ENCODE results near the gene PTBP2.
"Not testable (repeated sequence)": the region's sequence is repeated elsewhere in the genome, so short reads cannot be mapped to it uniquely, and the experiment has no call there.

The PTBP2 gene

GRCh38 chr1:96792220-96792619, 70.6 kb downstream of the PTBP2 start:
- no peak for DNase-seq
- Histone ChIP-seq H3K27me3 (replicated peaks) (no peaks in the 10 kb centered on the region), H3K36me3 (replicated peaks) (no peaks in the 10 kb centered on the region), H3K4me3 (ENCODE audit: low read depth, low read length) (no peak overlapping the region), H3K27ac (no peak overlapping the region)
- TF ChIP-seq CTCF (IDR thresholded peaks at IDR 0.05; ENCODE audit: low read depth, low read length, missing control alignments) = no peak
- in situ Hi-C loops (cut with HindIII; ENCODE audit: low pct_ligation_motif_present, low sequenced_read_pairs) = no loop called here

GRCh38 chr1:96801696-96802095, 80.1 kb downstream of the PTBP2 start:
- H3K4me3 ChIP-seq (ENCODE audit: low read depth, low read length); DNase-seq; H3K27ac ChIP-seq; H3K27me3 ChIP-seq (replicated peaks); in situ Hi-C loops (cut with HindIII; ENCODE audit: low pct_ligation_motif_present, low sequenced_read_pairs); H3K36me3 ChIP-seq (replicated peaks): not testable (repeated sequence)

GRCh38 chr1:96804648-96805047, 83.1 kb downstream of the PTBP2 start:
- TF ChIP-seq CTCF (IDR thresholded peaks at IDR 0.05; ENCODE audit: low read depth, low read length, missing control alignments) = no peak
- DNase-seq = no peak
- H3K27me3 ChIP-seq (replicated peaks) = no peaks in the 10 kb centered on the region
- no peak overlapping the region for H3K27ac ChIP-seq
- in situ Hi-C loops (cut with HindIII; ENCODE audit: low pct_ligation_motif_present, low sequenced_read_pairs) = no loop called here
- H3K4me3 ChIP-seq (ENCODE audit: low read depth, low read length) = no peak overlapping the region
- H3K36me3 ChIP-seq (replicated peaks) = peaks cover 2% of the 10 kb centered on the region

GRCh38 chr1:96808191-96808590, 86.6 kb downstream of the PTBP2 start:
- Histone ChIP-seq H3K27ac (no peak overlapping the region), H3K4me3 (ENCODE audit: low read depth, low read length) (no peak overlapping the region), H3K36me3 (replicated peaks) (peaks cover 11% of the 10 kb centered on the region), H3K27me3 (replicated peaks) (no peaks in the 10 kb centered on the region)
- no peak for DNase-seq
- no peak for TF ChIP-seq CTCF (IDR thresholded peaks at IDR 0.05; ENCODE audit: low read depth, low read length, missing control alignments)
- in situ Hi-C loops (cut with HindIII; ENCODE audit: low pct_ligation_motif_present, low sequenced_read_pairs) = no loop called here

- no peak for DNase-seq
- in situ Hi-C loops (cut with HindIII; ENCODE audit: low pct_ligation_motif_present, low sequenced_read_pairs) = no loop called here
- TF ChIP-seq CTCF (IDR thresholded peaks at IDR 0.05; ENCODE audit: low read depth, low read length, missing control alignments) = no peak
- Histone ChIP-seq H3K4me3 (ENCODE audit: low read depth, low read length) (no peak overlapping the region), H3K27me3 (replicated peaks) (no peaks in the 10 kb centered on the region), H3K27ac (no peak overlapping the region), H3K36me3 (replicated peaks) (peaks cover 10% of the 10 kb centered on the region)
Observed at GRCh38 chr1:96815914-96816313, 94.3 kb downstream of the PTBP2 start.

GRCh38 chr1:96820107-96820506, 98.5 kb downstream of the PTBP2 start:
- DNase-seq = no peak
- Histone ChIP-seq H3K27me3 (replicated peaks) (no peaks in the 10 kb centered on the region), H3K36me3 (replicated peaks) (no peaks in the 10 kb centered on the region), H3K4me3 (ENCODE audit: low read depth, low read length) (no peak overlapping the region), H3K27ac (no peak overlapping the region)
- in situ Hi-C loops (cut with HindIII; ENCODE audit: low pct_ligation_motif_present, low sequenced_read_pairs) = no loop called here
- TF ChIP-seq CTCF (IDR thresholded peaks at IDR 0.05; ENCODE audit: low read depth, low read length, missing control alignments) = no peak
